HG03521 (cell line): ENCODE measurements around the gene CD101.

Experiments used
- ATAC-seq: cut with Tn5 transposase; IDR thresholded peaks from one replicate; pipeline ENCODE4 v1.9.1; 2021; ENCODE audit warnings: mild to moderate bottlenecking, moderate library complexity; ENCODE audit not compliant: unreplicated experiment

Gene CD101

GRCh38 chr1:116986421-116987255, 14.9 kb upstream of the CD101 start:
- ATAC-seq: no peak

- ATAC-seq: no peak
These were observed 14.4 kb upstream of the CD101 start for GRCh38 chr1:116987256-116987555.

- ATAC-seq: no peak
These were observed 13.3 kb upstream of the CD101 start for GRCh38 chr1:116988248-116988647.

GRCh38 chr1:116988908-116989307, 12.7 kb upstream of the CD101 start:
- ATAC-seq: no peak

GRCh38 chr1:116989835-116990234, 11.7 kb upstream of the CD101 start:
- ATAC-seq: no peak

- no peak for ATAC-seq
These were observed 10.9 kb upstream of the CD101 start for GRCh38 chr1:116990612-116991151.

GRCh38 chr1:116991171-116991845, 10.3 kb upstream of the CD101 start:
- no peak for ATAC-seq

GRCh38 chr1:116991918-116992317, 9.6 kb upstream of the CD101 start:
- ATAC-seq: no peak

- ATAC-seq: no peak
These were observed 8.3 kb upstream of the CD101 start for GRCh38 chr1:116993286-116993685.

GRCh38 chr1:116994411-116994810, 7.1 kb upstream of the CD101 start:
- ATAC-seq: no peak

- ATAC-seq: no peak
These were observed 4.5 kb upstream of the CD101 start for GRCh38 chr1:116997066-116997465.

GRCh38 chr1:116997636-116998035, 3.9 kb upstream of the CD101 start:
- ATAC-seq: no peak

- no peak for ATAC-seq
These were observed 2.0 kb upstream of the CD101 start for GRCh38 chr1:116999596-116999995.

- no peak for ATAC-seq
These were observed 1.4 kb upstream of the CD101 start for GRCh38 chr1:117000142-117000541.

- no peak for ATAC-seq
These were observed 1.8 kb downstream of the CD101 start for GRCh38 chr1:117003223-117003875.

GRCh38 chr1:117007719-117008013, 6.1 kb downstream of the CD101 start:
- ATAC-seq: no peak

- no peak for ATAC-seq
These were observed 7.1 kb downstream of the CD101 start for GRCh38 chr1:117008656-117009055.

- ATAC-seq: no peak
These were observed 7.6 kb downstream of the CD101 start for GRCh38 chr1:117009132-117009531.

GRCh38 chr1:117010310-117010969, 8.9 kb downstream of the CD101 start:
- ATAC-seq: no peak

GRCh38 chr1:117011334-117011733, 9.8 kb downstream of the CD101 start:
- no peak for ATAC-seq

GRCh38 chr1:117013309-117013858, 11.8 kb downstream of the CD101 start:
- no peak for ATAC-seq
